HFF-Myc (cell line): ENCODE results near the gene C6orf89.
"Not testable (repeated sequence)": the region's sequence is repeated elsewhere in the genome, so short reads cannot be mapped to it uniquely, and the experiment has no call there.

ENCODE experiments used
- DNase-seq: peaks from one replicate; pipeline ENCODE4 v3.0.0-alpha.2; 2011; ENCODE audit warnings: low read depth; ENCODE audit errors: extremely low read depth
- H3K4me3 ChIP-seq: replicated peaks from 2 replicates; pipeline ENCODE4 v1.5.1; 2011; ENCODE audit warnings: low read depth, mild to moderate bottlenecking, control low read depth, low read length
- TF ChIP-seq, protein P1 (sequence below): IDR thresholded peaks from 2 replicates; pipeline ENCODE4 v1.5.1; 2012; ENCODE audit warnings: mild to moderate bottlenecking, low read depth, low read length, control low read depth; ENCODE audit errors: missing control alignments

Gene C6orf89

DNA sequence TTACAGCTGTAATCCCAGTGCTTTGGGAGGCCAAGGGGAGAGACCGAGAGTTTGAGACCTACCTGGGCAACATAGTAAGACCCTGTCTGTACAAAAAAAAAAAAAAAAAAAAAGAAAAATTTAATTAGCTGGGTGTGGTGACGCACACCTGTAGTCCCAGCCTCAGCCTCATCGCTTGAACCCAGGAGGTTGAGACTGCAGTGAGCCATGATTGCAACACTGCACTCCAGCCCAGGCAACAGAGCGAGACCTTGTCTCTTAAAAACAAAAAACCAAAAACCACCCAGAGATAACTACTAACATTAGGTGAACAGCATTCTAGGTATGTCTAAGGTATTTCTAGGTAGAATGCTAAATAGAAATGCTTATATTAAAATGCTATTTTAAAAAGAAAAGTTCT lies 47.8 kb downstream of the C6orf89 start:
- no peak for DNase-seq
- TF ChIP-seq, protein P1, sequence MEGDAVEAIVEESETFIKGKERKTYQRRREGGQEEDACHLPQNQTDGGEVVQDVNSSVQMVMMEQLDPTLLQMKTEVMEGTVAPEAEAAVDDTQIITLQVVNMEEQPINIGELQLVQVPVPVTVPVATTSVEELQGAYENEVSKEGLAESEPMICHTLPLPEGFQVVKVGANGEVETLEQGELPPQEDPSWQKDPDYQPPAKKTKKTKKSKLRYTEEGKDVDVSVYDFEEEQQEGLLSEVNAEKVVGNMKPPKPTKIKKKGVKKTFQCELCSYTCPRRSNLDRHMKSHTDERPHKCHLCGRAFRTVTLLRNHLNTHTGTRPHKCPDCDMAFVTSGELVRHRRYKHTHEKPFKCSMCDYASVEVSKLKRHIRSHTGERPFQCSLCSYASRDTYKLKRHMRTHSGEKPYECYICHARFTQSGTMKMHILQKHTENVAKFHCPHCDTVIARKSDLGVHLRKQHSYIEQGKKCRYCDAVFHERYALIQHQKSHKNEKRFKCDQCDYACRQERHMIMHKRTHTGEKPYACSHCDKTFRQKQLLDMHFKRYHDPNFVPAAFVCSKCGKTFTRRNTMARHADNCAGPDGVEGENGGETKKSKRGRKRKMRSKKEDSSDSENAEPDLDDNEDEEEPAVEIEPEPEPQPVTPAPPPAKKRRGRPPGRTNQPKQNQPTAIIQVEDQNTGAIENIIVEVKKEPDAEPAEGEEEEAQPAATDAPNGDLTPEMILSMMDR: no peak
- H3K4me3 ChIP-seq: no peak overlapping the region

DNA sequence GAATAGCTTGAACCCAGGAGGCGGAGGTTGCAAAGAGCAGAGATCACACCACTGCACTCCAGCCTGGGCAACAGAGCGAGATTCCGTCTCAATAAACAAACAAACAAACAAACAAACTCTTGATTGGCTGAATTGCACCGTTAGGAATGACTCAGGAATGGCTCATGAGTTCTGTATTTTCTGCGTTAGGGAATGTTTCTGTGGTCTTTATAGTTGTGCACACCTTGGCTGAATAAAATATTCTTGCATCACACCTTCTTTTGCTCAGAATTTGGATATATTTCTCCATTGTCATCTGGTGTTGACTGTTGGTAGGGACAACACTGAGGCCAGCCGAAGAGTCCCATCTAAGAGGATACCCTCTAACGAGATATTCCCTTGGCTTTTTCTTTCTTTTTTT lies 49.1 kb downstream of the C6orf89 start:
- DNase-seq: no peak
- TF ChIP-seq, protein P1: no peak
- no peak overlapping the region for H3K4me3 ChIP-seq

DNA sequence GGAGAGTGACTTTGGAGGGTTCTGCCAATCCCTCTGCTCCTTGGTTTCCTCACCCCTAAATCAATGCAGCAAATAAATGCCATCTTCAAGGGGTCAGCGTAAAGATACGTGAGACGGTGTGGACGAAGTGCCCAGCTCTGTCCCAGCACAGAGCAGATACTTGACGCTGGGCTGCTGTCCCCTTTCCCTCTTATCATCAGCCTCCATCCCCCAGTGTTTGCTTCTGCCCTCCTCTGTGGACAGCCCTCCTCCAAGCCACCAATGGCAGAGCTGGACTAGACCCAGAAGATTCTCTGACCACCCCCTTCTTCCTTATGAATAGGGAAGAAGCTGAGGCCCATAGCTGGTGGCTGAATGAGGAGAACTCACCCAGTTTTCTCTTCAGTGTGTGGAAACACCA lies 51.1 kb downstream of the C6orf89 start:
- TF ChIP-seq, protein P1: no peak
- no peak overlapping the region for H3K4me3 ChIP-seq
- DNase-seq: no peak

DNA sequence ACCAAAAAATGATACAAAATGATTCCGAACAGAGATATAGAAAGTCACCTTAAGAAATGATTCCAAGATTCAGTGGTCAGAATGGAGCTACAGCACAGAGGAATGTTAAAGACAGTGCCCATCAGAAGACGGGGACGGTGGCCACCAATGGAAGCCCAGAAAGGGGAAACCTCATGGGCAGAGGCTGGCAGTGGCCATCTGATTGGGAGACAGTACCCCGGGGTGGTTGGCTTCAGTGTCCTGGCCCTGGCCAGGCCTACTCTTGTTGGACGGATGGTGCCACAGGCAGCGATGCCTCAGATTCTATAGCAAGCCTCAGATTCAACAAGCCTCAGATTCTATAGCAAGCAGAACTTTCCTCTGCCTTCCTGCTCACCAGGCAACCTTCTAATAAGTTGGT lies 52.1 kb downstream of the C6orf89 start:
- no peak overlapping the region for H3K4me3 ChIP-seq
- DNase-seq: no peak
- TF ChIP-seq, protein P1: no peak

DNA sequence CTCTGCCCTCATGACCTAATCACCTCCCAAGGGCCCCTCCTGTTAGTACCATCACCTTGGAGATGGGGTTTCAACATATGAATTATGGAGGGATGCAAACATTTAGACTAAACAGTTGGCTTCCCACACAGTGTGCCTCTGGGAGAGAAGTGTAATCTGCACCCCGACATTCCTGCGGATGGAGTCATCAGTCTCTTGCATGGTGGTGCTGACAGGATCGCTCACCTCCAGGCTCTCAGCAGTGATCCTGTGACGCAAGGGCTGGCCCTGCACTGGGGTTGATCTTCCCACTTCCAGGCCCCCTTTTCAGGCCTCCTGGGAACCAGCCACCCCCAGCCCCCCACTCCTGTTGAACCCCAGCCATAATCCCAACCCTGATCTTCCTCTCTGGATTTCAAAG lies 52.8 kb downstream of the C6orf89 start:
- no peak overlapping the region for H3K4me3 ChIP-seq
- TF ChIP-seq, protein P1: no peak
- DNase-seq: no peak

DNA sequence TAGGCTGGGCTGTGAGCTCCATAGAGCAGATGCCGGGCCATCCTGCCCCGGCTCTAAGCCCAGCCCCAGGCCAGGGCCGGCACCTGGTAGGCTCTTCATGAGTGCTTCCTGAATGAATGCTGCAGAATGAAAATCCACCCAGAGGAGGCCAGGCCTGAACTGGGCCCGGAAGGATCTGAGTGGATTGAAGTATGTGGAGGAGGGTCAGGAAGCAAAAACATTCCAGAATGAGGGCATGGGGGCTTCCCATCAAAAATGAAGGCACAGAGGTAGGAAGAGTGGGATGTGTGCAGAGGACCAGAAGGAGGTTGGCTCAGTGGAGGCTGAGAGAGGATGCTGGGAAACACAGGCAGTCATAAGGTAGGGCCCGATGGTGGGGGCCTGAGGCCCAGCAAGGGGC lies 53.3 kb downstream of the C6orf89 start:
- not testable (repeated sequence) for H3K4me3 ChIP-seq, DNase-seq

DNA sequence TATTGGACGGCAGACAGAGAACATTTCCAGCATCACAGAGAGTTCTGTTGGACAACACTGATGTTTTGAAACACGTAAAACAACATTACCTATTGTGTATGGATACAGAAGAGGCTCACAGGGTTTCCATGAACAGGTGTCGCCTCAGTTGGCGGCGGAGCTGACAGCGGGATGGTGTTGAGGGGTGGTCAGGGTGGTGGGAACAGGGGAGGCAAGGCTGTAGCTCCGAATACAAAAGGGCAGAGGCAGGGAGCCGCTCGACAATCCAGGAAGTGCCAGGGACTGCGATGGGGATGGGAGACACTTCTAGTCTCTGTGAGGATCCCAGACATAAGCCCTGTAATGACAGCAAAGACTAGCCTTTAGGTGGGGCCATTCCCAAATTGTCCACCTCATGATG lies 54.3 kb downstream of the C6orf89 start:
- DNase-seq: no peak
- TF ChIP-seq, protein P1: no peak
- H3K4me3 ChIP-seq: no peak overlapping the region

DNA sequence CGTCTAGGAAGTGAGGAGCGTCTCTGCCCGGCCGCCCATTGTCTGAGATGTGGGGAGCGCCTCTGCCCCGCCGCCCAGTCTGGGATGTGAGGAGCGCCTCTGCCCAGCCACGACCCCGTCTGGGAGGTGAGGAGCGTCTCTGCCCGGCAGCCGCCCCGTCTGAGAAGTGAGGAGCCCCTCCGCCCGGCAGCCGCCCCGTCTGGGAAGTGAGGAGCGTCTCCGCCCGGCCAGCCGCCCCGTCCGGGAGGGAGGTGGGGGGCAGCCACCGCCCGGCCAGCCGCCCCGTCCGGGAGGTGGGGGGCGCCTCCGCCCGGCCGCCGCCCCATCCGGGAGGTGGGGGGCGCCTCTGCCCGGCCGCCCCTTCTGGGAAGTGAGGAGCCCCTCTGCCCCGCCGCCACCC lies 55.8 kb downstream of the C6orf89 start:
- not testable (repeated sequence) for DNase-seq, H3K4me3 ChIP-seq

DNA sequence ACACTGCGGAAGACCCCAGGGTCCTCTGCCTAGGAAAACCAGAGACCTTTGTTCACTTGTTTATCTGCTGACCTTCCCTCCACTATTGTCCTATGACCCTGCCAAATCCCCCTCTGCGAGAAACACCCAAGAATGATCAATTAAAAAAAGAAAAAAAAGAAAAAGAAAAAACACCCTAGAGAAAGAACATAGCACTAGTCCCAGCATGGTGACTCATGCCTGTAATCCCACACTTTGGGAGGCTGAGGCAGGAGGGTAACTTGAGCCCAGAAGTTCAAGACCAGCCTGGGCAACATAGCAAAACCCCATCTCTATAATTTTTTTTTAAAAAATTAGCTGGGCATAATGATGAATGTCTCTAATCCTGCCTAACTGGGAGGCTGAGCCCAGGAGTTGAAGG lies 56.6 kb downstream of the C6orf89 start:
- not testable (repeated sequence) for DNase-seq, H3K4me3 ChIP-seq
